ENCODE results near the gene ABCD3.
"Not testable (repeated sequence)": the region's sequence is repeated elsewhere in the genome, so short reads cannot be mapped to it uniquely, and the experiment has no call there.

- not testable (repeated sequence) for TF ChIP-seq E2F6 (IDR thresholded peaks at IDR 0.05; ENCODE audit: borderline replicate concordance, low read depth); CTCF (IDR thresholded peaks at IDR 0.05); ESRRA (IDR thresholded peaks at IDR 0.05; ENCODE audit: borderline replicate concordance, low read length); REST (IDR thresholded peaks at IDR 0.05); RARB (CRISPR knock-in tag; IDR thresholded peaks at IDR 0.05); JUNB (IDR thresholded peaks at IDR 0.05); CHD2 (IDR thresholded peaks at IDR 0.05; ENCODE audit: low read length, partially characterized antibody); SMC3 (IDR thresholded peaks at IDR 0.05)
Observed at GRCh38 chr1:94375666-94376065, 42.5 kb upstream of the ABCD3 start.

Measured in A549 (cell line).